Small intestine (tissue), 7 donors: Measurements from ENCODE around the gene ARF6. TPM values are rescaled to one million over a fixed set of nuclear protein-coding genes. Genes with fewer than 3 reads are reported as not detected.
A peak's percentile ranks its signal among the peaks of the same experiment; 100 is the strongest.

Experiments
- DNase-seq, 2 donors: peaks; one replicate each; pipeline versions ENCODE4 v3.0.0 to v3.0.0-alpha.2; 2013
- FAIRE-seq: peaks from 2 replicates; lab custom pipeline; 2012; peaks lifted over from hg19 to GRCh38; lab: Jason Lieb, UNC
- H3K27ac ChIP-seq, 3 donors: one replicate each; pipeline ENCODE4 v1.5.1; 2013; ENCODE audit warnings: low read length in 2 of 3, mild to moderate bottlenecking in 2 of 3, control low read depth in 1 of 3, inconsistent platforms in 1 of 3, low read depth in 1 of 3, moderate library complexity in 1 of 3
- H3K27me3 ChIP-seq, 3 donors: one replicate each; pipeline ENCODE4 v1.6.1; 2013; ENCODE audit warnings: low read length in 3 of 3, inconsistent platforms in 1 of 3; ENCODE audit not compliant: control insufficient read depth in 3 of 3, insufficient read depth in 3 of 3
- H3K36me3 ChIP-seq, 3 donors: one replicate each; pipeline ENCODE4 v1.6.1; 2013; ENCODE audit warnings: low read length in 3 of 3, inconsistent platforms in 1 of 3, low read depth in 1 of 3, mild to moderate bottlenecking in 1 of 3, moderate library complexity in 1 of 3; ENCODE audit not compliant: control insufficient read depth in 3 of 3, insufficient read depth in 2 of 3
- H3K4me1 ChIP-seq, 3 donors: one replicate each; pipeline ENCODE4 v1.6.1; 2013; ENCODE audit warnings: low read length in 2 of 3, inconsistent platforms in 1 of 3, low read depth in 1 of 3, mild to moderate bottlenecking in 1 of 3, moderate library complexity in 1 of 3; ENCODE audit not compliant: control insufficient read depth in 3 of 3, insufficient read depth in 2 of 3
- H3K4me3 ChIP-seq, 3 donors: one replicate each; pipeline ENCODE4 v1.5.1; 2013; ENCODE audit warnings: low read length in 3 of 3, control low read depth in 1 of 3, inconsistent platforms in 1 of 3, low read depth in 1 of 3, mild to moderate bottlenecking in 1 of 3, moderate library complexity in 1 of 3
- H3K9me3 ChIP-seq, 2 donors: one replicate each; pipeline ENCODE4 v1.6.1; 2013; ENCODE audit warnings: low read depth in 1 of 2, low read length in 1 of 2; ENCODE audit not compliant: control insufficient read depth in 2 of 2, insufficient read depth in 1 of 2
- WGBS, 3 donors: extraction: QIAGEN DNeasy Blood & Tissue Kit; methylation state at CpG; one replicate each; pipeline ENCODE4 v1.1.7; 2013; 5-methylcytosine and 5-hydroxymethylcytosine counted together
- polyA plus RNA-seq, 4 donors: library from polyadenylated mRNA; stranded (reverse) in 3 of 4; unstranded in 1 of 4; fragments of 200-250 nt in 3 of 4; fragments of 120-200 nt in 1 of 4; gene quantifications; one replicate each; pipeline versions ENCODE4 v1.2.1 to v1.2.3, GENCODE V29; 2013
- donor health status: healthy with polysubstance abuse.
- donor health status: control.
- donor health status: control.
- donor health status: Bipolar disorder and iron deficiency.
- donor health status: healthy.

ARF6 gene
- polyA plus RNA-seq, 4 donors = 51.9 to 78.6 (median 65.0) TPM

DNA sequence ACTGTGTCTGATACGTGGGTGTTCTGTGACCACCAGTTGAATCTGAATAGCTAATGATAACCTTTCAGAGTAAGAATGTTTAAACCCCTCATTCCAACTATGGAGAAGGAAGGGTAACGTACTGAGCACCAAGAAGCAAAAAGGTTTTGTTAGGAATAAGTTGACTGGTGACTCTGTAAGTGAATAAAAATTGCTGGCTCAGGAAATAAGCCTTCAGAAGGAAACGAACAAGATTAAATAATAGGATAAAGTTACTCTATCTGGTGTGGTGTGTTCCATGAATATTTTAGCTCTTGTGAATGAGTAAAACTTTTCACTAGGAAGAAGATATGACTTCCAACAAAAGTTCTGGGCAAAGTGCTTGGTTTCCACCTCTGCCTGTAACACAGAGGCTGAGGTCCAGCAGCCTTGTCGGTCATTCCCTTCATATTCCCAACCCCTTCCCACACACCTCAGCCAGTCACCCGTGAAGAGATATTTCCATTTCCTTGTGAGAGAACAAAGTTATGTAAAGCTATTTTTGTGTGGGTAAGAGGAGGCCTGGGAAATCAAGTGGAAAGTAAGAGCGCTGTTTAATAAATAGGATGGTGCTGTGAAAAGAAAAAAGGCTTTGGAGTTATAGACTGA, 47.1 kb downstream of the ARF6 start:
- H3K27ac ChIP-seq = peak overlapping the region in 1 of 3 donors; percentile 3
- H3K4me3 ChIP-seq = no peak overlapping the region
- no peak for FAIRE-seq
- peaks cover 0 to 7% (median 6%) of the 10 kb centered on the region in 3 donors for H3K4me1 ChIP-seq
- H3K36me3 ChIP-seq = no peaks in the 10 kb centered on the region
- WGBS, 3 donors = 67 to 80% (median 68%) methylated on average over 6 of the region's 6 CpGs
- H3K9me3 ChIP-seq = peaks cover 0 to 12% of the 10 kb centered on the region in 2 donors
- no peaks in the 10 kb centered on the region for H3K27me3 ChIP-seq
- DNase-seq = no peak

DNA sequence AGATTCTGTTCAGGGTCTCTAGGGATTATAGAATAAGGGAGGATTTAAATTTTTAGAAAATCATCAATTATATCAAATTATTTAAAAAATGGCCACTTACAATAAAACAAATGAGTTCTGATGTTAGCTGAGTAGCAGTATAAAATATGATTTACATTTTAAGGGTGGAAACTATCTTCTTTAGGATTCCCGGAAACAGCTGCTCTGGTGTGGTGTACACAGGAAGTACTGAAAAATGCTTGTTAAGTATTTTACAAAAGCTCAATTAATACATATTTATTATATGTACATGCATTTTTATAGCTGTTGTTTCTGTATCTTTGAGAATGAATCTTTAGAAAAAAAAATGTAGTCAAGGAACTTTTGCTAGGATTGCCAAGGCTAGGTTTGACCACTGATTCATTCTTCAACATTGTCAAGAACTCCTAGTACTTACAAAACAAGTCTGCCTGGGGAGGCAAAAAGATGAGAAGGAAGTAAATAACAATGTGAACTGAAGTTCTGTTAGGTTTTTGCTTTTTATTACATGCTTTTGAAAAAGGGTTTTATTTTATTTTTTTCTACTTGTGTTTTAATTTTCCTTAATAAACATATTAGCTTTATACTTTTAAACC, 48.0 kb downstream of the ARF6 start:
- DNase-seq (no peak), FAIRE-seq (no peak)
- H3K4me3 ChIP-seq = no peak overlapping the region
- H3K27me3 ChIP-seq = no peaks in the 10 kb centered on the region
- H3K36me3 ChIP-seq = no peaks in the 10 kb centered on the region
- H3K9me3 ChIP-seq = peaks cover 0 to 12% of the 10 kb centered on the region in 2 donors
- peaks cover under 1 to 16% (median 9%) of the 10 kb centered on the region in 3 donors for H3K4me1 ChIP-seq
- 48 to 73% (median 52%) methylated on average over 1 of the region's 1 CpG for WGBS, 3 donors
- H3K27ac ChIP-seq = no peak overlapping the region

DNA sequence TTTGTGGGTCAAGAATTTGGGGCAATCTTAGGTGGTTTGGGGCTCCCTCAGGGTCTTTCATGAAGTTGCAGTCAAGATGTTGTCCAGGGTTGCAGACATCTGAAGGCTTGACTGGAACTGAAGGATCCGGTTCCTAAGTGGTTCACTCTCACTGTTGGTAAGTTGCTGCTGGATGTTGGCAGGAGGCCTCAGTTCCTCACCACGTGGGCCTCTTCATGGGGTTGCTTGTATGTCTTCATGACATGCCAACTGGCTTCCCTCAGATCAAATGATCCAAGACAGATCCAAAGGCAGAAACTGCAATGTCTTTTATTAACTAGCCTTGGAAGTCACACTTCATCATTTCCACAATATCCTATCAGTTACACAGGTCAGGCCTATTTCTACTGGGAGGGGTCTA, 49.2 kb downstream of the ARF6 start:
- H3K4me3 ChIP-seq = no peak overlapping the region
- H3K27ac ChIP-seq = no peak overlapping the region
- no peak for DNase-seq

DNA sequence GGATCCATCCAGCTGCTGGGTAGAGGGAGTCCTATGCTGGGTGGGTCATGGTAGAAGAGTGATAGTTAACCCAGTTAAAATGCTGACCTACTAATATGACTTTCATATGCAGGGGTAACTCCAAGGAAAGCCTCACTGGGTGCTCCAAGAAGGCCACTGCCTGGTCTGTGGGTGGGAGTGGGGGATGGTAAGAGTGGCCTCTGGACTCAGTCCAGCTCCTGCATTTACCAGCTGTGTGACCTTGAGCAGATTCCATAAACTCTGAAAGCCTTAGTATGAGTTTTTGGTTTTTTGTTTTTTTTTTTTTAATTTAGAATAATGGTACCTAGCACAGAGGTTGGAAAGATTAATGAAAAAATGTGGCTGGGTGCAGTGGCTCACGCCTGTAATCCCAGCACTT, 51.6 kb downstream of the ARF6 start:
- no peak for FAIRE-seq
- Histone ChIP-seq H3K9me3 (peaks cover 0 to 6% of the 10 kb centered on the region in 2 donors), H3K36me3 (no peaks in the 10 kb centered on the region), H3K4me3 (no peak overlapping the region), H3K4me1 (peaks cover 8 to 29% (median 9%) of the 10 kb centered on the region in 3 donors), H3K27ac (no peak overlapping the region), H3K27me3 (no peaks in the 10 kb centered on the region)
- no peak for DNase-seq
- 80 to 82% (median 82%) methylated on average over 1 of the region's 1 CpG for WGBS, 3 donors

More for the DNA sequence above, 49.2 kb downstream of the ARF6 start:
- Histone ChIP-seq H3K36me3 (no peaks in the 10 kb centered on the region), H3K9me3 (peaks cover 0 to 12% of the 10 kb centered on the region in 2 donors), H3K27me3 (no peaks in the 10 kb centered on the region), H3K4me1 (peaks cover 8 to 27% (median 8%) of the 10 kb centered on the region in 3 donors)
- 73 to 88% (median 84%) methylated on average over 2 of the region's 2 CpGs for WGBS, 3 donors
- no peak for FAIRE-seq

DNA sequence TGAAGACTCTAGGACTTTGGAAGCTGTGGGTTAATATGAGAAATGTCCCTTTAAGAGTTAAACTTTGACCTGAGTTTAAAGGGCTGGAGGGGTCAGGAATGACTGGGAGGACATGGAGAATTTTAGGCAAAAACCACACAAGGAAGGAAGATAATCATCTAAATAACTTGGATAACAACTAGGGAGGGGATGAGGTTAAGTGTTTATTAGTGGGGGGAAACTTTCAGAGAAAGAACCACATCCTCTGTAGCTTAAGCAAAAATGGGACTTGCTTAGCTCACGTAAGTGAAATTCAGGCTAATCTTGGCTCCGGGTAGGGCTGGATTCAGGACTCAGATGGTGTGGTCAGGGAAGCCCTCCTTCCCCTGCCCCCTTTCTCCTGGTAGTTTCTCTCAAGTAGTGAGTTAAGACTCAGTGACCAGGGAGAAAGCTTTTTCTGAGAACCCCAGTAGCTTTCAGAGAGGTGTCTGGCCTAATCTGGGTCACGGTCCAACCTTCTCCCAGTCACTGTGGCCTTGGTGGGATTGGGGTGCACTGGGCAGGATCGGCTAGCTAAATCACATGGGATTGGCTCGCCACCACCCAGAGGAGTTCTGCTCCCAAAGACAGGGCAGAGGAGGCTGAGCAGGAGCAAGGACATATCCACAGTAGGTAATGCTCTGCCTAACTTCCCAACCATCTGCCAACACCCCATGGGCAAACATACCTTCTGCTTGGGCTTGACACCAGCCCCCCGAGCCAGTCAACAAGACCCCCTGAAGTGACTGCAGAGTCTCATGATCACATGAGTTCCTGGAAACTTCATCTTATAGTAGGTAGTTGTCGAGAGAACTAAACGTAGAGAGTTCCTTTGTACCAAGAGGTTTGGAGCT, 52.8 kb downstream of the ARF6 start:
- H3K27ac ChIP-seq = peak overlapping the region; percentile 36 to 69 (median 43)
- no peaks in the 10 kb centered on the region for H3K36me3 ChIP-seq
- WGBS, 3 donors = 76 to 88% (median 78%) methylated on average over 8 of the region's 8 CpGs
- H3K4me1 ChIP-seq = peaks cover 8 to 37% (median 10%) of the 10 kb centered on the region in 3 donors
- H3K4me3 ChIP-seq = no peak overlapping the region
- FAIRE-seq (no peak), DNase-seq (peak; percentile 52 to 54)
- peaks cover 0 to 6% of the 10 kb centered on the region in 2 donors for H3K9me3 ChIP-seq
- H3K27me3 ChIP-seq = no peaks in the 10 kb centered on the region

Other genes with a start within 250 kb of the ARF6 start
- 1 to 10 TPM; 2.4 to 9.8 (median 8.6) TPM for gene POLE2, start 204.9 kb upstream of the ARF6 start, polyA plus RNA-seq
- 1 to 10 TPM; 1.3 to 4.0 (median 2.5) TPM for gene KLHDC1, start 200.0 kb upstream of the ARF6 start, polyA plus RNA-seq
- gene KLHDC2, start 124.9 kb upstream of the ARF6 start, polyA plus RNA-seq = 100 to 1,000 TPM in 2 of 4 donors, 10 to 100 TPM in 2; 40.0 to 135 (median 103) TPM
- gene NEMF, start 40.3 kb upstream of the ARF6 start, polyA plus RNA-seq = 10 to 100 TPM; 19.6 to 43.8 (median 31.3) TPM
- gene VCPKMT, start 223.5 kb downstream of the ARF6 start, polyA plus RNA-seq = 10 to 100 TPM in 3 of 4 donors, 1 to 10 TPM in 1; 7.6 to 21.2 (median 12.1) TPM